GM23248 (cell line): ENCODE measurements around the gene HMOX1.

Experiments used
- EZH2 ChIP-seq: fragments of 200-600 bp; sonication (generic); IDR thresholded peaks from 2 replicates; pipeline ENCODE4 v1.6.1; 2018; ENCODE audit warnings: antibody characterized with exemption, mild to moderate bottlenecking; ENCODE audit not compliant: insufficient read depth, poor library complexity, severe bottlenecking
- EZH2phosphoT487 ChIP-seq: fragments of 200-600 bp; sonication (generic); IDR thresholded peaks from 2 replicates; pipeline ENCODE4 v1.6.1; 2018; ENCODE audit warnings: antibody characterized with exemption, moderate library complexity, mild to moderate bottlenecking, low read depth; ENCODE audit not compliant: insufficient read depth

GRCh38 chr22:35352214-35353111, 28.4 kb upstream of the HMOX1 start:
- no peak for TF ChIP-seq EZH2
- no peak for TF ChIP-seq EZH2phosphoT487
